PC-3 (cell line): ENCODE measurements around the gene NUDT15.

Experiments used
- CTCF ChIP-seq: fragments of 300-600 bp; sonication (generic); conservative IDR thresholded peaks from 2 replicates; pipeline ENCODE4 v1.5.1; 2017; ENCODE audit warnings: antibody characterized with exemption, low read depth, mild to moderate bottlenecking, low read length
- EZH2 ChIP-seq: fragments of 300-600 bp; sonication (generic); IDR thresholded peaks from one replicate; pipeline ENCODE4 v1.6.1; 2017; ENCODE audit warnings: antibody characterized with exemption, mild to moderate bottlenecking, low read length; ENCODE audit not compliant: unreplicated experiment
- EZH2phosphoT487 ChIP-seq: fragments of 300-600 bp; sonication (generic); IDR thresholded peaks from 2 replicates; pipeline ENCODE4 v1.6.1; 2018; ENCODE audit warnings: mild to moderate bottlenecking, antibody characterized with exemption, low read length, borderline replicate concordance

DNA sequence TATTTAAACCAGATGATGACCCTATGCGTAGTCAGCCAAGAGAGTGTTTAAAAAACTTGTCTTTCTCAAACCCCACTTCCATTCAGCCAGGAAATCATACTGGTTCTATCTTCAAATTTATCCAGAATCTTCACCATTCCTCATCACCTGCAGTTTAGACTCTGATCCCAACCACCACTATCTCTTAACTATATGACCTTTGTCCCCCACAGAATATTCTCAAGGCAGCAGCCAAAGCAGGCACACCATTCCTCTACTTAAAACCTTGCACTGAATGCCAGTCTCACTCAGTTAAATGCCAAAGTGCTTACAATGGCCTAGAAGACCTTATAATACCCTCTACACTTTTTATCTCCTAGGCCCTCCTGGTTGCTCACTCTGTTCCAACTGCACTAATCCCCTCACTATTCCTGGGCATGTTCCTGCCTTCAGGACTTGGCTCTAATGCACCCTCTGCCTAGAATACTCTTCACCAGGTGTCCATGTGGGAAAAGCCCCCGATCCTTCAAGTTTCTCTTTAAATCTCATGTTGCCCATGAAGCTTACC is 46.5 kb upstream of the NUDT15 start:
- TF ChIP-seq CTCF (no peak), EZH2 (no peak), EZH2phosphoT487 (no peak)
